PC-9 (cell line): ENCODE results near the gene AGPAT3. TPM values are rescaled to one million over a fixed set of nuclear protein-coding genes. Genes with fewer than 3 reads are reported as not detected.

ENCODE experiments used
- BruUV-seq: library from RNA; stranded (reverse); fragments of 400-500 nt; replicated peaks from 2 replicates; lab custom pipeline; 2021; lab: Mats Ljungman, UMichigan
- CTCF ChIA-PET: fragments of 300-600 bp; sonication (Branson Sonifier 250); formaldehyde crosslinking; loops from one replicate; lab custom pipeline; 2022; ENCODE audit warnings: antibody characterized with exemption; lab: Charles Lee
- POLR2A ChIA-PET: fragments of 300-600 bp; sonication (Branson Sonifier 250); formaldehyde crosslinking; loops from one replicate; lab custom pipeline; 2022; ENCODE audit warnings: antibody characterized with exemption; ENCODE audit not compliant: unreplicated experiment; lab: Charles Lee
- DNase-seq, 2 experiments: peaks; one replicate each; pipeline versions ENCODE4 v3.0.0 to v3.0.0-alpha.2; 2015 to 2022; ENCODE audit warnings: mixed read lengths in 1 of 2
- H2AFZ ChIP-seq: fragments of 200-600 bp; sonication (generic); 2 replicates; pipeline ENCODE4 v1.8.1; 2017; ENCODE audit warnings: antibody characterized with exemption
- H3F3A ChIP-seq: fragments of 200-600 bp; sonication (generic); 2 replicates; pipeline ENCODE4 v1.8.1; 2017; ENCODE audit warnings: antibody characterized with exemption, mild to moderate bottlenecking, low read depth; ENCODE audit not compliant: insufficient read depth
- H3K27ac ChIP-seq: fragments of 200-600 bp; sonication (generic); 2 replicates; pipeline ENCODE4 v1.6.1; 2016; ENCODE audit warnings: mixed run types
- H3K27me3 ChIP-seq: fragments of 200-600 bp; sonication (generic); 2 replicates; pipeline ENCODE4 v1.6.1; 2016; ENCODE audit warnings: low read depth, mixed run types; ENCODE audit not compliant: insufficient read depth
- H3K36me3 ChIP-seq: fragments of 200-600 bp; sonication (generic); 2 replicates; pipeline ENCODE4 v1.6.1; 2016; ENCODE audit warnings: low read depth, mixed run types
- H3K4me1 ChIP-seq: fragments of 200-600 bp; sonication (generic); replicated peaks from 2 replicates; pipeline ENCODE4 v1.6.1; 2016; ENCODE audit warnings: mixed run types; ENCODE audit not compliant: insufficient read depth
- H3K4me2 ChIP-seq: fragments of 200-600 bp; sonication (generic); 2 replicates; pipeline ENCODE4 v1.6.1; 2017; ENCODE audit warnings: mixed run types
- H3K4me3 ChIP-seq: fragments of 200-600 bp; sonication (generic); 2 replicates; pipeline ENCODE4 v1.6.1; 2016; ENCODE audit warnings: mixed run types
- H3K79me2 ChIP-seq: fragments of 200-600 bp; sonication (generic); 2 replicates; pipeline ENCODE4 v1.6.1; 2017; ENCODE audit warnings: low read depth, mixed run types
- H3K9me2 ChIP-seq: fragments of 200-600 bp; sonication (generic); 2 replicates; pipeline ENCODE4 v1.8.1; 2017; ENCODE audit warnings: mild to moderate bottlenecking; ENCODE audit not compliant: insufficient read depth
- H3K9me3 ChIP-seq: fragments of 200-600 bp; sonication (generic); 2 replicates; pipeline ENCODE4 v1.8.1; 2016; ENCODE audit warnings: low read depth; ENCODE audit not compliant: insufficient read depth
- H4K20me1 ChIP-seq: fragments of 200-600 bp; sonication (generic); 2 replicates; pipeline ENCODE4 v1.8.1; 2017; ENCODE audit not compliant: insufficient read depth
- CTCF ChIP-seq: fragments of 200-600 bp; sonication (generic); conservative IDR thresholded peaks from 2 replicates; pipeline ENCODE4 v1.6.1; 2017; ENCODE audit warnings: mixed run types, antibody characterized with exemption, mild to moderate bottlenecking, moderate library complexity
- EZH2 ChIP-seq: fragments of 200-600 bp; sonication (generic); IDR thresholded peaks from 2 replicates; pipeline ENCODE4 v1.8.0; 2017; ENCODE audit warnings: antibody characterized with exemption, low read depth
- intact Hi-C: fragments of 100-400 bp; cut with micrococcal nuclease; formaldehyde crosslinking; loops from one replicate; pipeline ENCODE4 v1.10.0; 2022; ENCODE audit not compliant: unreplicated experiment
- total RNA-seq: library from RNA; stranded (reverse); gene quantifications from 2 replicates; pipeline ENCODE4 v1.2.3, GENCODE V29; 2021

AGPAT3 gene
- total RNA-seq, 1 experiment from 2014 or later: 39.0 TPM

- Histone ChIP-seq H3K27ac (no peak overlapping the region), H3K9me2 (no peaks in the 10 kb centered on the region), H3K4me3 (no peak overlapping the region), H4K20me1 (no peaks in the 10 kb centered on the region), H2AFZ (no peak overlapping the region), H3K36me3 (no peaks in the 10 kb centered on the region), H3F3A (peaks cover 13% of the 10 kb centered on the region; the same call in 1 of the 2 replicates), H3K79me2 (peaks cover 3% of the 10 kb centered on the region; the same call in 1 of the 2 replicates), H3K4me1 (peaks cover 16% of the 10 kb centered on the region; the same call in 1 of the 2 replicates), H3K4me2 (no peak overlapping the region), H3K27me3 (no peaks in the 10 kb centered on the region), H3K9me3 (no peaks in the 10 kb centered on the region)
- BruUV-seq: no TSS peak
- ChIA-PET CTCF (no interaction called here), POLR2A (interaction anchor here (0.8 kb wide), 1 partner anchor 94 kb away, joined by 3 read pairs; no protein-coding TSS in a partner anchor)
- TF ChIP-seq EZH2 (no peak), CTCF (no peak)
- intact Hi-C loops: no loop called here
- DNase-seq: no peak
Observed at GRCh38 chr21:43861706-43862105, 3.3 kb upstream of the AGPAT3 start.

GRCh38 chr21:43864313-43864961, 586 bp upstream of the AGPAT3 start:
- Histone ChIP-seq H3K9me2 (no peaks in the 10 kb centered on the region), H4K20me1 (no peaks in the 10 kb centered on the region), H3K79me2 (peaks cover 12% of the 10 kb centered on the region), H3K27me3 (no peaks in the 10 kb centered on the region), H3K27ac (no peak overlapping the region), H3K4me3 (peak overlapping the region; percentile 58; the same call in 1 of the 2 replicates), H2AFZ (peak overlapping the region; percentile 77), H3F3A (peaks cover 19% of the 10 kb centered on the region; the same call in 1 of the 2 replicates), H3K4me2 (peak overlapping the region; percentile 55), H3K36me3 (no peaks in the 10 kb centered on the region), H3K4me1 (0 out of 2 replicates have a peak, but pooled peaks cover 21% of the 10 kb centered on the region), H3K9me3 (no peaks in the 10 kb centered on the region)
- no peak for TF ChIP-seq CTCF
- ChIA-PET POLR2A (no interaction called here), CTCF (interaction anchor here (0.5 kb wide), 1 partner anchor 54 kb away, joined by 3 read pairs; no protein-coding TSS in a partner anchor)
- BruUV-seq: no TSS peak
- DNase-seq: peak; percentile 52 to 54
- intact Hi-C loops: no loop called here

GRCh38 chr21:43865540-43866259, 677 bp downstream of the AGPAT3 start:
- intact Hi-C loops: no loop called here
- H3K36me3 ChIP-seq: no peaks in the 10 kb centered on the region
- H3F3A ChIP-seq: peaks cover 19% of the 10 kb centered on the region; the same call in 1 of the 2 replicates
- no peaks in the 10 kb centered on the region for H4K20me1 ChIP-seq
- peaks cover 18% of the 10 kb centered on the region for H3K79me2 ChIP-seq
- POLR2A ChIA-PET: interaction anchor here (0.6 to 0.7 kb wide), 3 partner anchors 15 to 577 kb away, joined by 9 to 33 read pairs (median 13); no protein-coding TSS in a partner anchor
- BruUV-seq: no TSS peak
- H3K4me1 ChIP-seq: 0 out of 2 replicates have a peak, but pooled peaks cover 21% of the 10 kb centered on the region
- H3K4me3 ChIP-seq: peak overlapping the region; percentile 62
- CTCF ChIA-PET: interaction anchor here (0.7 kb wide), 1 partner anchor 41 kb away, joined by 9 read pairs; no protein-coding TSS in a partner anchor
- H3K27me3 ChIP-seq: no peaks in the 10 kb centered on the region
- peak in 1 of 2 experiments; percentile 34 for DNase-seq
- no peak for TF ChIP-seq EZH2
- no peak for TF ChIP-seq CTCF
- no peak overlapping the region; the same call in 1 of the 2 replicates for H2AFZ ChIP-seq
- H3K9me2 ChIP-seq: no peaks in the 10 kb centered on the region
- peak overlapping the region; percentile 82 for H3K4me2 ChIP-seq
- no peak overlapping the region for H3K27ac ChIP-seq
- H3K9me3 ChIP-seq: no peaks in the 10 kb centered on the region
